ENCODE measurements around the gene MYBPC2.

The MYBPC2 gene

GRCh38 chr19:50398675-50399367 is 33.9 kb upstream of the MYBPC2 start:
- TF ChIP-seq FOXP2 (optimal IDR thresholded peaks at IDR 0.05; ENCODE audit: borderline replicate concordance, extremely low read depth, extremely low read length, insufficient read depth) (no peak), TAF1 (IDR thresholded peaks at IDR 0.05; ENCODE audit: borderline replicate concordance, insufficient read depth, low read length) (no peak), SIN3A (IDR thresholded peaks at IDR 0.05; ENCODE audit: borderline replicate concordance, insufficient read depth, low read length) (no peak), POLR2AphosphoS5 (IDR thresholded peaks at IDR 0.05; ENCODE audit: low read depth, low read length) (no peak)
- TF ChIP-seq, protein P1, sequence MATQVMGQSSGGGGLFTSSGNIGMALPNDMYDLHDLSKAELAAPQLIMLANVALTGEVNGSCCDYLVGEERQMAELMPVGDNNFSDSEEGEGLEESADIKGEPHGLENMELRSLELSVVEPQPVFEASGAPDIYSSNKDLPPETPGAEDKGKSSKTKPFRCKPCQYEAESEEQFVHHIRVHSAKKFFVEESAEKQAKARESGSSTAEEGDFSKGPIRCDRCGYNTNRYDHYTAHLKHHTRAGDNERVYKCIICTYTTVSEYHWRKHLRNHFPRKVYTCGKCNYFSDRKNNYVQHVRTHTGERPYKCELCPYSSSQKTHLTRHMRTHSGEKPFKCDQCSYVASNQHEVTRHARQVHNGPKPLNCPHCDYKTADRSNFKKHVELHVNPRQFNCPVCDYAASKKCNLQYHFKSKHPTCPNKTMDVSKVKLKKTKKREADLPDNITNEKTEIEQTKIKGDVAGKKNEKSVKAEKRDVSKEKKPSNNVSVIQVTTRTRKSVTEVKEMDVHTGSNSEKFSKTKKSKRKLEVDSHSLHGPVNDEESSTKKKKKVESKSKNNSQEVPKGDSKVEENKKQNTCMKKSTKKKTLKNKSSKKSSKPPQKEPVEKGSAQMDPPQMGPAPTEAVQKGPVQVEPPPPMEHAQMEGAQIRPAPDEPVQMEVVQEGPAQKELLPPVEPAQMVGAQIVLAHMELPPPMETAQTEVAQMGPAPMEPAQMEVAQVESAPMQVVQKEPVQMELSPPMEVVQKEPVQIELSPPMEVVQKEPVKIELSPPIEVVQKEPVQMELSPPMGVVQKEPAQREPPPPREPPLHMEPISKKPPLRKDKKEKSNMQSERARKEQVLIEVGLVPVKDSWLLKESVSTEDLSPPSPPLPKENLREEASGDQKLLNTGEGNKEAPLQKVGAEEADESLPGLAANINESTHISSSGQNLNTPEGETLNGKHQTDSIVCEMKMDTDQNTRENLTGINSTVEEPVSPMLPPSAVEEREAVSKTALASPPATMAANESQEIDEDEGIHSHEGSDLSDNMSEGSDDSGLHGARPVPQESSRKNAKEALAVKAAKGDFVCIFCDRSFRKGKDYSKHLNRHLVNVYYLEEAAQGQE (IDR thresholded peaks at IDR 0.05; ENCODE audit: insufficient read depth in 1 of 2, low read depth in 2 of 2, low read length in 2 of 2), result no peak

GRCh38 chr19:50399368-50399745 is 33.3 kb upstream of the MYBPC2 start:
- TF ChIP-seq FOXP2 (optimal IDR thresholded peaks at IDR 0.05; ENCODE audit: borderline replicate concordance, extremely low read depth, extremely low read length, insufficient read depth) (no peak), SIN3A (IDR thresholded peaks at IDR 0.05; ENCODE audit: borderline replicate concordance, insufficient read depth, low read length) (no peak), POLR2AphosphoS5 (IDR thresholded peaks at IDR 0.05; ENCODE audit: low read depth, low read length) (no peak), TAF1 (IDR thresholded peaks at IDR 0.05; ENCODE audit: borderline replicate concordance, insufficient read depth, low read length) (no peak)
- TF ChIP-seq, protein P1 (IDR thresholded peaks at IDR 0.05; ENCODE audit: insufficient read depth in 1 of 2, low read depth in 2 of 2, low read length in 2 of 2), result no peak

- TF ChIP-seq, protein P1 (IDR thresholded peaks at IDR 0.05; ENCODE audit: insufficient read depth in 1 of 2, low read depth in 2 of 2, low read length in 2 of 2), result no peak
- TF ChIP-seq POLR2AphosphoS5 (IDR thresholded peaks at IDR 0.05; ENCODE audit: low read depth, low read length), result no peak
These were observed 30.9 kb upstream of the MYBPC2 start for GRCh38 chr19:50401605-50402450.

GRCh38 chr19:50402544-50403301 is 30.0 kb upstream of the MYBPC2 start:
- TF ChIP-seq POLR2AphosphoS5 (IDR thresholded peaks at IDR 0.05; ENCODE audit: low read depth, low read length) (no peak), TAF1 (IDR thresholded peaks at IDR 0.05; ENCODE audit: borderline replicate concordance, insufficient read depth, low read length) (no peak), FOXP2 (optimal IDR thresholded peaks at IDR 0.05; ENCODE audit: borderline replicate concordance, extremely low read depth, extremely low read length, insufficient read depth) (no peak), SIN3A (IDR thresholded peaks at IDR 0.05; ENCODE audit: borderline replicate concordance, insufficient read depth, low read length) (no peak)
- TF ChIP-seq, protein P1 (IDR thresholded peaks at IDR 0.05; ENCODE audit: insufficient read depth in 1 of 2, low read depth in 2 of 2, low read length in 2 of 2), result no peak
